ENCODE data around the gene AP1M2.

DNA sequence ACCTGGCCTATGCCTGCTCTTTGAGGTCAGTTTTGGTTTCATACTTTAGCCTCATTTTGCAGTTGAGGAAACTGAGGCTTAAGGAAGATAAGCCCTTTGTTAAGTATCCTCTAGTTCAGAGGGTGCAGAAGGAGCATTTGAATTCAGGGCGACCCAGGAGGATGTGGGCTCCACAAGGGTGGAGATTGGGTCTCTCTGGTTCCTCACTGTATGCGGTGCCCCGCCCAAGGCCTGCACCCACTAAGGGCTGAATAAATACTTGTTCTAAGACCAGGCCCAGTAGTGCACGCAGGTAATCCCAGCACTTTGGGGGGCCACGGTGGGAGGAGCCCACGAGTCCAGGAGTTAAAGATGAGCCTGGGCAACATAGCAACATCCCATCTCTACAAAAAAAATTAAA, 37.5 kb upstream of the AP1M2 start:
- TF ChIP-seq, protein P1, sequence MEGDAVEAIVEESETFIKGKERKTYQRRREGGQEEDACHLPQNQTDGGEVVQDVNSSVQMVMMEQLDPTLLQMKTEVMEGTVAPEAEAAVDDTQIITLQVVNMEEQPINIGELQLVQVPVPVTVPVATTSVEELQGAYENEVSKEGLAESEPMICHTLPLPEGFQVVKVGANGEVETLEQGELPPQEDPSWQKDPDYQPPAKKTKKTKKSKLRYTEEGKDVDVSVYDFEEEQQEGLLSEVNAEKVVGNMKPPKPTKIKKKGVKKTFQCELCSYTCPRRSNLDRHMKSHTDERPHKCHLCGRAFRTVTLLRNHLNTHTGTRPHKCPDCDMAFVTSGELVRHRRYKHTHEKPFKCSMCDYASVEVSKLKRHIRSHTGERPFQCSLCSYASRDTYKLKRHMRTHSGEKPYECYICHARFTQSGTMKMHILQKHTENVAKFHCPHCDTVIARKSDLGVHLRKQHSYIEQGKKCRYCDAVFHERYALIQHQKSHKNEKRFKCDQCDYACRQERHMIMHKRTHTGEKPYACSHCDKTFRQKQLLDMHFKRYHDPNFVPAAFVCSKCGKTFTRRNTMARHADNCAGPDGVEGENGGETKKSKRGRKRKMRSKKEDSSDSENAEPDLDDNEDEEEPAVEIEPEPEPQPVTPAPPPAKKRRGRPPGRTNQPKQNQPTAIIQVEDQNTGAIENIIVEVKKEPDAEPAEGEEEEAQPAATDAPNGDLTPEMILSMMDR (IDR thresholded peaks at IDR 0.05): no peak
- TF ChIP-seq POLR2A (IDR thresholded peaks at IDR 0.05): no peak

All from esophagus squamous epithelium (tissue), 4 donors.